GM19035 (cell line): Measurements from ENCODE around the gene MISP.
"Not testable (repeated sequence)": the region's sequence is repeated elsewhere in the genome, so short reads cannot be mapped to it uniquely, and the experiment has no call there.

ENCODE experiments used
- ATAC-seq: cut with Tn5 transposase; IDR thresholded peaks from one replicate; pipeline ENCODE4 v1.9.1; 2021; ENCODE audit not compliant: unreplicated experiment

The MISP gene

DNA sequence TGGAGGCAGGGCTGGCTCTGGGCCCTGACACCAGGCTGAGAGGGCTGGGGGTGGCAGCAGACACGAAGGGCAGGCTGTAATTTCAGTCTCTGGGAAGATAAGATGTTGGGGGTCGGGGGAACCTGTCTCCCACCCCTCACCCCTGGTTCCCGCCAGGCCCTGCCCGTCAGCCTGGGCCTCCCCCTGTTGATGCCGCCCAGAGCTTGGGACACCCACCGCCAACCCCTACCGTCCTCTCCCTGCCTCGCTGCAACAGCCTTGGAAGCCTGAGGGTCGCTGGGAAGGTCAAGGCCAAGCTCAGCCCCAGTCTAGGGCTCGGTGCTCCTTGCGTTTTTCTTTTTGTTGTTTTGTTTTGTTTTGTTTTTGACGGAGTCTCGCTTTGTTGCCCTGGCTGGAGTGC is 27.7 kb upstream of the MISP start:
- ATAC-seq: no peak

DNA sequence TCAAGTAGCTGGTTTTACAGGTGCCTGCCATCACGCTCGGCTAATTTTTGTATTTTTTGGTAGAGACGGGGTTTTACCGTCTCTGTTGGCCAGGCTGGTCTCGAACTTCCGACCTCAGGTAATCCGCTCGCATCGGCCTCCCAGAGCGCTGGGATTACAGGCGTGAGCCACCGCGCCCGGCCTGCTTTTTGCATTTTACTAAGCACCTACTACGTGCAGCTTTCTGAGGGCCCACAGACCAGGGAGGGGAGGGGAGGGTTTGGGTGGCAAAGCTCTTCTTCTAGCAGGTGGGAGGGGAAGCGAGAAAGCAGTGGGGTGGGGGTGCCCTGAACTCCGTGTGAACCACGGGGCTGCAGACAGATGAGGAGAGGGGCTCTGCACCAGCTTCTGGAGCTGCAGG is 27.2 kb upstream of the MISP start:
- ATAC-seq: no peak

DNA sequence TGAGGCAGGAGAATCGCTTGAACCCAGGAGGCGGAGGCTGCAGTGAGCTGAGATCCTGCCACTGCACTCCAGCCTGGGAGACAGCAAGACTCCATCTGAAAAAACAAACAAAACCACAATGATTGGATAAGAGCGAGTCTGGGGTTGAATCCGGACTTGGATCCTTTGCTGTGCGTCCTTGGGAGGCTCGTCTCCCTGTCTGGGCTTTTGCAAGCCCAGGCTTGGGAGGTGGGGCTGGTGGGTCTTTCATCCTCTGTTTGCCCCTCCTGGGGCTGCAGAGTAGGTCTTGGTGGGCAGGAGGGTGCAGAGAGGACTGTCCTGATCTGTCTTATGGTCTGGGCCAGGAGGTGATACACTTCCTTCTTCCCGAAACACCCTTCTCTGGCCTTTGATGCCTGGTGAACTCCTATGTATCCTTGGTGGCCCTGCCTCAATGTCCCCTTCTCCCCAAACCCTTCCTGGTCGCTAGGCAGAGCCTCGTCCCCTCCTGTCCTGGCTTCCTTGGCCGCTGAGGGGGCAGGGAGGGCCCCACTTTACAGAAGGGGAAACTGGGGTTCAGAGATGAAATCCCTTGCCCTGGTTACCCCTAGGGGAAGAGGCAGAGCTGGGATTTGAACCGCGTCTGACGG is 25.3 kb upstream of the MISP start:
- ATAC-seq: no peak

DNA sequence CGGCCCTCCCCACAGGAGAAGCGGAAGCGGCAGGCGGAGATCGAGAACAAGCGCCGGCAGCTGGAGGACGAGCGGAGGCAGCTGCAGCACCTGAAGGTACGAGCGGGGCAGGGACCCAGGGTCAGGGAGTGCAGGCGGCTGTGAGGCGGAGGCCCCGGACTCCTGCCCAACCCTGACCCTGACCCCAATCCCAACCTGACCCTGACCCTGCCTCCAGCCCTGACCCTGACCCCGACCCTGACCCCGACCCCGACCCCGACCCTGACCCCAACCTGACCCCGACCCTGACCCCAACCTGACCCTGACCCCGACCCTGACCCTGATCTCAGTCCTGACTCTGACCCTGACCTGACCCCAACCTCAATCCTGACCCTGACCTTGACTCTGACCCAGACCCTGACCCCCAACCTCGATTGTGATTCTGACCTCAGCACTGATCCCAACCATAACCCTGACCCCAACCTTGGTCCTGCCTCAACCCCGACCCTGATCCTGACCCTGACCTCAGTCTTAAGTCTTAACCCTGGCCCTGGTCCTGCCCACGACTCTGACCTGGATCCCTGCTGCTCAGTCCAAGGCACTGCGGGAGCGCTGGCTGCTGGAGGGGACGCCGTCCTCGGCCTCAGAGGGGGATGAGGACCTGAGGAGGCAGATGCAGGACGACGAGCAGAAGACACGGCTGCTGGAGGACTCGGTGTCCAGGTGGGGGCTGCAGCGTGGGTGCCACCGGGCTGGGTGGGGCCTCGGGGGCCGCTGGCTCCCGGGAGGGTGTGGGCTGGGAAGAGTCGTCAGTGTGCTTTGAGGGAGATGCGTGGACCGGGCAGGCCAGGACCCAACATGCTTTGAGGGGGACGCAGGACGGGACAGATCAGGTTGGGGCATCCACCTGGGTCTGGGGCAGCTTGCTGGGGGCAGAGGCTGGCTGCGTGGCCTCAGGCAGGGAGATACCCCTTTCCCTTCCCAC is 23.6 kb upstream of the MISP start:
- ATAC-seq: no peak

DNA sequence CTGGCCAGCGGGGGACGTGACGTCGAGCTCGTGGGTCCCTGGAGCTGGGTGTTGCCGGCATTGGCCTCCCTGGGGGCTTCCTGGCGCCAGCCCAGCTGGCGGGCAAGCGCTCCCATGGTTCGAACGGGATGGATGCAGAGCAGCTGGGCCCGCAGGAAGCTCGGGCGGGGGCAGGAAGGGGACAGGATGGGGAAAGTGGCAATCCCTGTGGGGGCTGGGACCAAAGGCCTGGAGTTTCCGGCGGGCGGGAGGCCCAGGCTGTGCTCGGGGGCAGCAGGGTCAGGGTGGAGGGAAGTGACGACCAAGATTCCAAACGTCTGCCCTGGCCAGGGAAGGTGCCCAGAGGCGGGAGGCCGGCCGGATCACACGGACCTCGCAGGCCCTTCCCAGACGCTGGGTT is 22.9 kb upstream of the MISP start:
- no peak for ATAC-seq

GRCh38 chr19:729564-729963 is 21.3 kb upstream of the MISP start:
- not testable (repeated sequence) for ATAC-seq

DNA sequence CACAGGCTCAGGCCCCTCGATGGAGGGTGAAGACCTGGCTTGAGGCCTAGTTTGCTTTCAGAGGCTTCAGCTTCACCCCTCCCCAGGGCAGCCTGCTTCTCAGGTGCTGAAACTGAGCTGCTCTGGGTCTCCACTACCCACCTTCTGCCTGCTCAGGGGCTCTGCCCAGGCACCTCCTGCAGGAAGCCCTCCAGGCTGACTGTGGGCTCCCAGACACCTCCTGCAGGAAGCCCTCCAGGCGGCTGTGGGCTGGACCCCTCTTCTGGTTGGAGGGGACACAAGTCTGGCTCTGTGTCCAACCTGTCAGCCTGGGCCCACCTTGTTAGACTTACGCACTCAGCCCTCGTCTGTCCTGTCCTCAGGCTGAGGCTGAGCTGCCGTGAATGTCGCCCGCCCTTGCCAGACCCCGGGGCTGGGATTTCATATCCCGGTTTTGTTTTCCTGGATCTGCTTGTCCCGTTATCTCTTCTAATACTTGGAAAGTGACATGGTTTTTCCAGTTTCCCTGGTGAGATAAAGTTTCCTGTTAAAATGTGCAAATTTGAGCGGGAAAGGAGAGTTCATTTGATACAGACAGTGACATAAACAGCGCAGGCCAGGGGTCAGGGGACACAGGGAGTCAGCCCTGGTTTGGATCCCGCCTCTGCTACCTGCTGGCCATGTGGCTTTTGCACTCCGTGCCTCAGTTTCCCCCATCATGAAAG is 20.8 kb upstream of the MISP start:
- no peak for ATAC-seq

GRCh38 chr19:731000-731399 is 19.9 kb upstream of the MISP start:
- ATAC-seq: no peak

DNA sequence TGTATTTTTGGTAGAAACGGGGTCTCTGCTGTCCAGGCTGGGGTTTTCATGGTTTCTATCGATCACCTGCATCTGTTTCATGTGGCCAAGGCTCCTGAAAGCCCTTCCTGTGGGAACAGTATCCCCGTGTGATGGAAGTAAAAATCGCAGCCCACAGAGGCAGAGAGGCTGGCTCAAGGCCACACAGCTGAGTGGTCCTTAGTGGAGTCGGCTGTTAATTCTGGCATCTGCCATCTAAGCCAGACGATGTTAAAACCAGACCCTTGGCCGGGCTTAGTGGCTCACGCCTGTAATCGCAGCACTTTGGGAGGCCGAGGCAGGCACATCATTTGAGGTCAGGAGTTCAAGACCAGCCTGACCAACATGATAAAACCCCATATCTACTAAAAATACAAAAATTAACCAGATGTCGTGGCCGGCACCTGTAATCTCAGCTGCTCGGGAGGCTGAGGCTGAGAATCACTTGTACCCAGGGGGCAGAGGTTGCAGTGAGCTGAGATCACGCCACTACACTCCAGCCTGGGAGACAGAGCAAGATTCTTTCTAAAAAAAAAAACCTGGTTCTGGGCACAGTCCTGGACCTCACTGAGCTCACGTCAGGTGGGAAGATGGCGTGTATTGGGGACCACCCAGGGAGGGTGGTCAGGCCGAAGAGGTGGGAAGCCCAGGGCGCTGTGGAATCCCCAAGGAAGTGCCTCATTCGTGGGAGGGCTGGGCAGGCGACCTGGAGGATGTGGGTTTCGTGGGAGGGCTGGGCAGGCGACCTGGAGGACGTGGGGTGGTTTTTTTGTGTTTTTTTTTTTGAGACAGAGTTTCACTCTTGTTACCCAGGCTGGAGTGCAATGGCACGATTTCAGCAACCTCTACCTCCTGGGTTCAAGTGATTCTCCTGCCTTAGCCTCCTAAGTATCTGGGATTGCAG is 18.5 kb upstream of the MISP start:
- ATAC-seq: no peak

GRCh38 chr19:734716-735115 is 16.2 kb upstream of the MISP start:
- no peak for ATAC-seq

- no peak for ATAC-seq
Observed at GRCh38 chr19:736125-736524, 14.8 kb upstream of the MISP start.

GRCh38 chr19:737591-738093 is 13.3 kb upstream of the MISP start:
- no peak for ATAC-seq

DNA sequence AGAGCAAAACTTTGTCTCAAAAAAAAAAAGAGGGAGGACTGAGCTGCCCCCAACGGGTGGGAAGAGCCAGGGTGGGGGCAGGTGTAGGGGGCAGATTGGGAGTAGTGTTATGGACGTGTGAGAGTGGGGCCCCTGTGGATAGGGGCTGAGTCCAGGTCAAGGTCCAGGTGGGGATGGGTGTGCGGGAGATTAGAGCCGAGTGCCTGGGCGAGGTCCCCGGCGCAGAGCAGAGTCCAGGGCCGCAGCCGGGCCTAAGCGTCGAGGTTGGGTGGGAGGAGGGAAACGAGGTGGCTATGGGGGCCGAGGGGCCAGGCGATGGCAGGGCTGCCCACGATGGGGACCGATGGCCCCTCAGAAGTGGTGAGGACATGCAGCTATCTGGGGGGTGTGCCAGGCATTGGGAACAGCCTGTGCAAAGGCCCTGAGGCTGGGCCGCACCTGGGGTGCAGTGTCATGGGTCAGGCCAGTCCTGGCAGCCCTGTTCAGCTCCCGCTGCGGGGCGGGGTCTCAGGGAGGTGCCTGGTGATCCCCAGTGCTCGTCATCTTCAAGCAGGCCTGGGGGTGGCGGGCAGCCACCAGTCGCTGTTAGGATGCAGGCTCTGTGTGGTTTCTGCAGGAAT is 12.3 kb upstream of the MISP start:
- no peak for ATAC-seq

DNA sequence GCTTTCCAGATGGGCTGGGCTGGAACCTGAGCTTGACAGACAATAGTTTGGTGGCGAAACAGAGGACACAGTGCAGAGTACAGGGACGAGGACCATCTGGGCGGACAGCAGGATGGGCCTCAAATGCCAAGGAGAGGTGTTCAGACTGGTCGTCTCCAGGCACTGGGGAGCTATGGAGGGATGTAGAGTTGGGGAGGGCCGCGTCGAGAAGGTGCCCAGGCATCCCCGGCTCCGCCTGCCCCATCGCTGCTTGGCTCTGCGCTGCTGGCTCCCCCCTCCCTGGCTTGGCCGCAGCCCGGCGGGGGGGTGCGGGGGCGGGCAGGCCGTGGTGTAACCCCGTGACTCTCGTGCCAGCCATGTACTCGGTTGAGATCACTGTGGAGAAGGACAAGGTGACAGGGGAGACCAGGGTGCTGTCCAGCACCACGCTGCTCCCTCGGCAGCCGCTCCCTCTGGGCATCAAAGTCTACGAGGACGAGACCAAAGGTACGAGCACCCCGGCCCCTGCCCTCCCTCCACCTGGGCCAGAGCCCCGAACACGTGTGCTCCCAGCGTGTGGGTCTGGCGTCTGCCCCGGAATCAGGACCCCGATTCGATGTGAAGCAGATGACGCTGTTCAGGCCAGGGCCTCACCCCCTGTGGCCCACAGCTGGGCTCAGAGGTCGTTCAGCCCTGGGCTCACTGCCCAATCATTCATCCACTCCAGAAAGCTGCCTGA is 10.8 kb upstream of the MISP start:
- ATAC-seq: no peak

DNA sequence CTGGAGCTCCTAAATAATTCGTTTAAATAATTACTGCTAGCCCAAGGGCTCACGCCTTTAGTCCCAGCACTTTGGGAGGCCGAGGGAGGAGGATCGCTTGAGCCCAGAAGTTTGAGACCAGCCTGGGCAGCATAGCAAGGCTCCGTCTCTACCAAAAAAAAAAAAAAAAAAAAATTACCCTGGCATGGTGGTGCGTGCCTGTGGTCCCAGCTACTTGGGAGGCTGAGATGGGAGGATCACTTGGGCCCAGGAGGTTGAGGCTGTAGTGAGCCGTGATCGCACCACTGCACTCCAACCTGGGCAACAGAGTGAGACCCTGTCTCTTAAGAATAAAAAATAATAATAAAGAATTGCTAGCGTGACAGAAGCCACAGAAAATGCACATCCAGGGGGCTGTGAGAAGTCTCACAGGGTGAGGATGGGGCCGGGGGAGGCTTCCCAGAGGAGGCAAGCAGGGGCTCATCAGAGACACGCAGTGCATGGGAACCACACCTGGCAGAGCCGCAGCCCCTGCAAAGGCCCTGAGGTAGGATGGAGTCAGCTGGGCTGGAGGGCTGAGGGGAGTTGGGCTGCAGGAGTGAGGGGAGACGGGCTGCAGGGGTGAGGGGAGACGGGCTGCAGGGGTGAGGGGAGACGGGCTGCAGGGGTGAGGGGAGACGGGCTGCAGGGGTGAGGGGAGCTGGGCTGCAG is 10.0 kb upstream of the MISP start:
- ATAC-seq: not testable (repeated sequence)

DNA sequence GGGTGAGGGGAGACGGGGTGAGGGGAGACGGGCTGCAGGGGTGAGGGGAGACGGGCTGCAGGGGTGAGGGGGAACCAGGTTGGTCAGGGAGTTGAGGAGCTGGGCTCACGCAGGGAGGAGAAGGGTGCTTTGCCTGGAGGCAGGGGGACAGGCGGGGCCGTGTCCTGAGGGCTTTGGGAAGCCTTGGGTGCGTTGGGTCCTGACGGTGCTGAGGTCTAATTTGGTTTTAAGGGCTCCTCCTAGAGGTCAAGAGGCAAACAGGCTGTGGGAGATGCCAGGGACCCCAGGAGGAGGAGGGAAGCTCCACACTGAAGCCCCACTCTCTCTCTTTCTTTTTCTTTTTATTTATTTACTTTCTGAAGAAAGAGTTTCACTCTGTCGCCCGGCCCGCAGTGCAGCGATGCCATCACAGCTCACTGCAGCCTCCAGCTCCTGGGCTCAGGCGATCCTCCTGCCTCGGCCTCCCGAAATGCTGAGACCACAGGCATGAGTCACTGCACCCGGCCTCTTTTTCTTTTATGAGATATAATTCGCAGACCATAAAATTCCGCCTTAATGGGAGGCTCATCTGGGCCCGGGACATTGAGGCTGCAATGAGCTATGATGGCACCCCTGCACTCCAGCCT is 9.3 kb upstream of the MISP start:
- ATAC-seq: no peak

- ATAC-seq: no peak
Observed at GRCh38 chr19:742540-743075, 8.3 kb upstream of the MISP start.

GRCh38 chr19:743168-743687 is 7.7 kb upstream of the MISP start:
- ATAC-seq: no peak
